Neural cell (in vitro differentiated cells): ENCODE data around the gene ATP13A5. TPM values are rescaled to one million over a fixed set of nuclear protein-coding genes. Genes with fewer than 3 reads are reported as not detected.

Source experiments
- H2AFZ ChIP-seq: fragments of 200-600, 300-800 bp; sonication (generic), shearing (Covaris generic); 2 replicates; pipeline ENCODE4 v1.6.0; 2014; ENCODE audit warnings: low read depth, mild to moderate bottlenecking, antibody characterized with exemption, low read length, moderate library complexity
- H3F3A ChIP-seq: fragments of 200-600 bp; shearing (Covaris generic); 2 replicates; pipeline ENCODE4 v1.6.1; 2016; ENCODE audit warnings: mild to moderate bottlenecking, moderate library complexity, mixed read lengths, antibody characterized with exemption, low read length; ENCODE audit not compliant: insufficient read depth, poor library complexity, severe bottlenecking
- H3K27ac ChIP-seq: fragments of 200-600, 300-800 bp; sonication (generic), shearing (Covaris generic); 2 replicates; pipeline ENCODE4 v1.5.1; 2014; ENCODE audit warnings: mild to moderate bottlenecking, low read length, moderate library complexity
- H3K27me3 ChIP-seq: fragments of 300-800, 200-600 bp; sonication (generic), shearing (Covaris generic); 2 replicates; pipeline ENCODE4 v1.6.0; 2014; ENCODE audit warnings: mild to moderate bottlenecking, low read depth, low read length, moderate library complexity; ENCODE audit not compliant: insufficient read depth
- H3K36me3 ChIP-seq: fragments of 300-800, 200-600 bp; sonication (generic), shearing (Covaris generic); 2 replicates; pipeline ENCODE4 v1.5.1; 2014; ENCODE audit warnings: mild to moderate bottlenecking, antibody characterized with exemption, low read length, moderate library complexity; ENCODE audit not compliant: insufficient read depth
- H3K4me2 ChIP-seq: fragments of 300-800, 200-600 bp; sonication (generic), shearing (Covaris generic); 2 replicates; pipeline ENCODE4 v1.6.0; 2014; ENCODE audit warnings: mild to moderate bottlenecking, low read length
- H3K4me3 ChIP-seq: fragments of 300-800, 200-600 bp; sonication (generic), shearing (Covaris generic); 2 replicates; pipeline ENCODE4 v1.5.1; 2014; ENCODE audit warnings: mild to moderate bottlenecking, low read length, moderate library complexity
- H3K79me2 ChIP-seq: fragments of 200-600 bp; shearing (Covaris generic); replicated peaks from 2 replicates; pipeline ENCODE4 v1.6.0; 2014; ENCODE audit warnings: mild to moderate bottlenecking, low read length, moderate library complexity; ENCODE audit not compliant: insufficient read depth
- H3K9ac ChIP-seq: fragments of 300-800, 200-600 bp; sonication (generic), shearing (Covaris generic); 2 replicates; pipeline ENCODE4 v1.6.1; 2016; ENCODE audit warnings: mild to moderate bottlenecking, low read length, mixed read lengths
- H3K9me2 ChIP-seq: fragments of 200-600 bp; shearing (Covaris generic); 2 replicates; pipeline ENCODE4 v1.6.1; 2016; ENCODE audit warnings: mild to moderate bottlenecking, low read length, mixed read lengths; ENCODE audit not compliant: insufficient read depth
- H3K9me3 ChIP-seq: fragments of 200-600, 300-800 bp; sonication (generic), shearing (Covaris generic); 2 replicates; pipeline ENCODE4 v1.6.1; 2016; ENCODE audit warnings: mild to moderate bottlenecking, mixed run types, low read length, moderate library complexity, mixed read lengths
- H4K20me1 ChIP-seq: fragments of 200-600 bp; shearing (Covaris generic); 2 replicates; pipeline ENCODE4 v1.6.1; 2016; ENCODE audit warnings: mild to moderate bottlenecking, mixed run types; ENCODE audit not compliant: insufficient read depth
- EP300 ChIP-seq: fragments of 450-650 bp; conservative IDR thresholded peaks from 2 replicates; pipeline ENCODE4 v1.6.1; 2014; ENCODE audit warnings: antibody characterized with exemption, mild to moderate bottlenecking, moderate library complexity; ENCODE audit not compliant: poor library complexity, severe bottlenecking
- EZH2 ChIP-seq: fragments of 200-600, 300-800 bp; shearing (Covaris generic), sonication (generic); IDR thresholded peaks from 2 replicates; pipeline ENCODE4 v1.6.1; 2014; ENCODE audit warnings: antibody characterized with exemption, low read length, borderline replicate concordance, mild to moderate bottlenecking; ENCODE audit not compliant: insufficient read depth, poor library complexity, severe bottlenecking
- MXI1 ChIP-seq: fragments of 450-650 bp; conservative IDR thresholded peaks from 2 replicates; pipeline ENCODE4 v1.6.1; 2014; ENCODE audit warnings: antibody characterized with exemption, mild to moderate bottlenecking; ENCODE audit not compliant: poor library complexity, severe bottlenecking
- POLR2AphosphoS5 ChIP-seq: IDR thresholded peaks from 2 replicates; pipeline ENCODE4 v1.6.1; 2012
- RAD21 ChIP-seq: fragments of 450-650 bp; conservative IDR thresholded peaks from 2 replicates; pipeline ENCODE4 v1.6.1; 2014; ENCODE audit warnings: antibody characterized with exemption, mild to moderate bottlenecking, moderate library complexity
- SMC3 ChIP-seq: fragments of 450-650 bp; conservative IDR thresholded peaks from 2 replicates; pipeline ENCODE4 v1.6.1; 2014; ENCODE audit warnings: antibody characterized with exemption, mild to moderate bottlenecking, moderate library complexity; ENCODE audit not compliant: poor library complexity
- TAF1 ChIP-seq: IDR thresholded peaks from 2 replicates; pipeline ENCODE4 v1.6.1; 2012; ENCODE audit warnings: low read depth
- polyA plus RNA-seq: library from polyadenylated mRNA; depleted of rRNA; stranded (reverse); fragments of >200 nt; gene quantifications from 2 replicates; pipeline ENCODE4 v1.2.3, GENCODE V29; 2014
- TF ChIP-seq, protein P1 (sequence below): IDR thresholded peaks from 2 replicates; pipeline ENCODE4 v1.6.1; 2012; ENCODE audit warnings: borderline replicate concordance
- TF ChIP-seq, protein P2 (sequence below): fragments of 450-650 bp; IDR thresholded peaks from 2 replicates; pipeline ENCODE4 v1.5.1; 2014; ENCODE audit warnings: antibody characterized with exemption, mild to moderate bottlenecking, moderate library complexity; ENCODE audit not compliant: poor library complexity, severe bottlenecking

Gene ATP13A5
- polyA plus RNA-seq, 1 donor from 2014 or later: 0.28 TPM

DNA sequence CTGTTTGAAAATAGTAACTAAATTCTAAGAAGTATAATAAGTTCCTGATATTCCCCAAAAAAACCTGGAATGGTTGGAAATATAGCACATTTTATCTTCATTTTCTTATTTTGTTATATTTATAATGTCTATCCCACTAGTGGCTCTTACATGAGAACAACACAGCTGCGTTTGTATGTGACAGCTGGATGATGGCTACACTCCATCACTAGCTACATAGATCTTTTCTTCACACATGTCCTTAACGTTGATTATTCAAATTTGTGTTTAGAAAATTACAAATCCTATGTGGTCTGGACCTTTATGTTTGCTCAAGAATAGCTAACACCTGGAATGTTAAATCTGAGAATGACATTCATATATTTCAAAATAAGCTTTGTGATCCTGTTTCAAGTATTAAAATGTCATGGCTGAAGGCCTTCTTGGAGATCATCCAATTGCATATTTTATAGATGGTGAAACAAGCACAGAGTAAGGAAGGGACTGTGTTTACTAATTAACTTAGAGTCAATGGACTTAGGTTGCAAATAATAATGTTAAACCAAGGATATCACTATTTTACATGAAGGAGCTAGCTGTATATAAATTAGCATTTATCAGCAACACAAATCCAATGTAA is 60.8 kb downstream of the ATP13A5 start:
- TF ChIP-seq POLR2AphosphoS5: no peak
- TF ChIP-seq TAF1: no peak
- TF ChIP-seq, protein P1, sequence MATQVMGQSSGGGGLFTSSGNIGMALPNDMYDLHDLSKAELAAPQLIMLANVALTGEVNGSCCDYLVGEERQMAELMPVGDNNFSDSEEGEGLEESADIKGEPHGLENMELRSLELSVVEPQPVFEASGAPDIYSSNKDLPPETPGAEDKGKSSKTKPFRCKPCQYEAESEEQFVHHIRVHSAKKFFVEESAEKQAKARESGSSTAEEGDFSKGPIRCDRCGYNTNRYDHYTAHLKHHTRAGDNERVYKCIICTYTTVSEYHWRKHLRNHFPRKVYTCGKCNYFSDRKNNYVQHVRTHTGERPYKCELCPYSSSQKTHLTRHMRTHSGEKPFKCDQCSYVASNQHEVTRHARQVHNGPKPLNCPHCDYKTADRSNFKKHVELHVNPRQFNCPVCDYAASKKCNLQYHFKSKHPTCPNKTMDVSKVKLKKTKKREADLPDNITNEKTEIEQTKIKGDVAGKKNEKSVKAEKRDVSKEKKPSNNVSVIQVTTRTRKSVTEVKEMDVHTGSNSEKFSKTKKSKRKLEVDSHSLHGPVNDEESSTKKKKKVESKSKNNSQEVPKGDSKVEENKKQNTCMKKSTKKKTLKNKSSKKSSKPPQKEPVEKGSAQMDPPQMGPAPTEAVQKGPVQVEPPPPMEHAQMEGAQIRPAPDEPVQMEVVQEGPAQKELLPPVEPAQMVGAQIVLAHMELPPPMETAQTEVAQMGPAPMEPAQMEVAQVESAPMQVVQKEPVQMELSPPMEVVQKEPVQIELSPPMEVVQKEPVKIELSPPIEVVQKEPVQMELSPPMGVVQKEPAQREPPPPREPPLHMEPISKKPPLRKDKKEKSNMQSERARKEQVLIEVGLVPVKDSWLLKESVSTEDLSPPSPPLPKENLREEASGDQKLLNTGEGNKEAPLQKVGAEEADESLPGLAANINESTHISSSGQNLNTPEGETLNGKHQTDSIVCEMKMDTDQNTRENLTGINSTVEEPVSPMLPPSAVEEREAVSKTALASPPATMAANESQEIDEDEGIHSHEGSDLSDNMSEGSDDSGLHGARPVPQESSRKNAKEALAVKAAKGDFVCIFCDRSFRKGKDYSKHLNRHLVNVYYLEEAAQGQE: no peak
- no peak for TF ChIP-seq EZH2
- TF ChIP-seq, protein P2, sequence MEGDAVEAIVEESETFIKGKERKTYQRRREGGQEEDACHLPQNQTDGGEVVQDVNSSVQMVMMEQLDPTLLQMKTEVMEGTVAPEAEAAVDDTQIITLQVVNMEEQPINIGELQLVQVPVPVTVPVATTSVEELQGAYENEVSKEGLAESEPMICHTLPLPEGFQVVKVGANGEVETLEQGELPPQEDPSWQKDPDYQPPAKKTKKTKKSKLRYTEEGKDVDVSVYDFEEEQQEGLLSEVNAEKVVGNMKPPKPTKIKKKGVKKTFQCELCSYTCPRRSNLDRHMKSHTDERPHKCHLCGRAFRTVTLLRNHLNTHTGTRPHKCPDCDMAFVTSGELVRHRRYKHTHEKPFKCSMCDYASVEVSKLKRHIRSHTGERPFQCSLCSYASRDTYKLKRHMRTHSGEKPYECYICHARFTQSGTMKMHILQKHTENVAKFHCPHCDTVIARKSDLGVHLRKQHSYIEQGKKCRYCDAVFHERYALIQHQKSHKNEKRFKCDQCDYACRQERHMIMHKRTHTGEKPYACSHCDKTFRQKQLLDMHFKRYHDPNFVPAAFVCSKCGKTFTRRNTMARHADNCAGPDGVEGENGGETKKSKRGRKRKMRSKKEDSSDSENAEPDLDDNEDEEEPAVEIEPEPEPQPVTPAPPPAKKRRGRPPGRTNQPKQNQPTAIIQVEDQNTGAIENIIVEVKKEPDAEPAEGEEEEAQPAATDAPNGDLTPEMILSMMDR: no peak
- TF ChIP-seq RAD21: no peak
- TF ChIP-seq MXI1: no peak
- no peak for TF ChIP-seq SMC3
- no peak for TF ChIP-seq EP300
- Histone ChIP-seq H3K4me2 (no peak overlapping the region), H4K20me1 (no peaks in the 10 kb centered on the region), H3K79me2 (no peaks in the 10 kb centered on the region), H3F3A (no peaks in the 10 kb centered on the region), H3K9me2 (no peaks in the 10 kb centered on the region), H3K36me3 (no peaks in the 10 kb centered on the region), H3K9me3 (no peaks in the 10 kb centered on the region), H3K27ac (no peak overlapping the region), H3K4me3 (no peak overlapping the region), H3K27me3 (no peaks in the 10 kb centered on the region), H2AFZ (no peak overlapping the region), H3K9ac (no peak overlapping the region)

DNA sequence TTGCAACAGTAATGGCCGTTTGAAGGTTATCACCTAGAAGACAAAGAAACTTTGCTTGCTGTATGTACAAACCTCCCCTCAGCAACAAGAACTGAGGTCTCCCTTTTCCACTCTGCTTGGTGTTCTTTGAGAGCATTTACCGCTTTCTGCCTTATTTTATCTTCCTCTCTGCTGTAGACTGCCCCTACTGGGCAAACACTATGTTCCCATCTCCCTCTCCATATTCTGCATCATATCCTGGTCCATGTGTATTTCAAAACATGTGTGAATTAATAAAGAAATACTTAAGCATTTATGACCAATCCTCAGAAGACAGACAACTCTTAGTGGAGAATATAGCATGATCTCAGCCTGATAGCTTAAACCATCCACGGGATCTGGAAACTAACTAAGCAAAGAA is 64.4 kb downstream of the ATP13A5 start:
- Histone ChIP-seq H3K4me2 (no peak overlapping the region), H3K27me3 (no peaks in the 10 kb centered on the region), H2AFZ (no peak overlapping the region), H4K20me1 (no peaks in the 10 kb centered on the region), H3K4me3 (no peak overlapping the region), H3K9ac (no peak overlapping the region), H3K27ac (no peak overlapping the region), H3K9me3 (no peaks in the 10 kb centered on the region), H3K79me2 (no peaks in the 10 kb centered on the region), H3K9me2 (no peaks in the 10 kb centered on the region), H3K36me3 (no peaks in the 10 kb centered on the region), H3F3A (peaks cover 3% of the 10 kb centered on the region)
- TF ChIP-seq, protein P2: peak; percentile 46
- TF ChIP-seq POLR2AphosphoS5 (no peak), SMC3 (no peak)
- TF ChIP-seq, protein P1: no peak
